RPMI7951 (cell line): ENCODE measurements around the gene DIDO1. TPM values are rescaled to one million over a fixed set of nuclear protein-coding genes. Genes with fewer than 3 reads are reported as not detected.

Experiments
- DNase-seq: peaks from one replicate; pipeline ENCODE4 v3.0.0-alpha.2; 2012; ENCODE audit warnings: low read depth
- total RNA-seq: library from RNA; depleted of rRNA; stranded (reverse); fragments of >200 nt; shearing (Covaris generic); gene quantifications from 2 replicates; pipeline ENCODE4 v1.2.3, GENCODE V29; 2014

Gene DIDO1
- total RNA-seq, 1 experiment from 2014 or later, result 30.0 TPM

GRCh38 chr20:62894261-62894660 lies 32.0 kb downstream of the DIDO1 start:
- no peak for DNase-seq

DNA sequence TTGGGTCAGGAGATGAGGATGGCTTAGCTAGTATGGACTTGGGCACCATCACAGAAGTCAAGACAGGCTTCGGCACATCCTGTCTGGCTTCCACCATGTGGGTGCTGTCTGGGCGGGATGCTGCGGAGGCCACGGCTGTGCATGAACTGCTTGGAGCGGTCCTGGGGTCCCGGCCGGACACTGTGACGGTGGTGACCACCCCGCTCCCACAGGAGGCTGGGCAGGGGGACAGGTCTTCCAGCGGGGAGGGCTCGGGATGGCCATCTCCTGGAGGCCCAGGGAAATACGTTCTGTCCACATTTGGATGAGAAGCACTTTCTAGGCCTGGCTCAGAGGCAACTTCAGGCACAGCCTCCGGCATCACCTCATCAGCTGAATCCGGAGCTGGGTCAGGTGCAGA lies 32.6 kb downstream of the DIDO1 start:
- DNase-seq, result no peak

DNA sequence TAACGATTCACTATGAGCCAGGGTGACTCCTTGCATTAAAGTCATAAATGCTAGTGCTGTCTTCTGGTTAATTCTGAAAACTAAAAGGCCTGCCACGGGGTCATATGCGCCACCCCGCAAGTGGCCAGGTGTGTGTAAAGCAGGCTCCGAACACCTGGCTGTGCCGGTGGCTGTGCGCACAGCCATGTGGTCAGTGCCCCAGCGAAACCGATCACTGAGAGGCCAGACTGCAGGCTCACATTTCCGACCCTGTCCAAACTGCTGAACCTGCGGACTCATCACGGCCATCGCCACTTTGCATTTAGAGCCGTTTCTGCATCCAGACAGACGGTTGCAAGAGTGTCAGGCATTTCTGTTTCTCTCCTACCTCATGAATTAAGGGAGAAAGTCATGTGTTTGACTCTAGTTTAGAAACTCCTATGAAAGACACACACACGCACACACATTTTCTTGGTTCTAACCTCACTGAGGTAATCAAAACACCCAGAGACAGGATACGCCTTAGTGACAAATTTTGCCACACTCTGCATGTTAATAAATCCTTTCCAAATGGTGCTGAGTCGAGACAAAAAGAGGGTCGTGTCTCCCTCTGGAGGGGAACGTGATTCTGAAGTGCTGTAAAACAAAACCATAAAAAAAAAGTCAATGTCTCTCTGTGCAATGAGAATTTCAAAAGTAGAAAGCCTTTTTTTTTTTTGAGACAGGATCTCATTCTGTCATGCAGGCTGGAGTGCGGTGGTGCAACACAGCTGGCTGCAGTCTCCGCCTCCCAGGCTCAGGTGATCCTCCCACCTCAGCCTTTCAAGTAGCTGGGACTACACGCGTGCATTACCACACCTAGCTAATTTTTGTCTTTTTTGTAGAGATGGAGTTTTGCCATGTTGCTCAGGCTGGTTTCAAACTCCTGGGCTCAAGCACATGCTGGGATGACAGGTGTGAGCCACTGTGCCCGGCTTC lies 33.7 kb downstream of the DIDO1 start:
- no peak for DNase-seq

DNA sequence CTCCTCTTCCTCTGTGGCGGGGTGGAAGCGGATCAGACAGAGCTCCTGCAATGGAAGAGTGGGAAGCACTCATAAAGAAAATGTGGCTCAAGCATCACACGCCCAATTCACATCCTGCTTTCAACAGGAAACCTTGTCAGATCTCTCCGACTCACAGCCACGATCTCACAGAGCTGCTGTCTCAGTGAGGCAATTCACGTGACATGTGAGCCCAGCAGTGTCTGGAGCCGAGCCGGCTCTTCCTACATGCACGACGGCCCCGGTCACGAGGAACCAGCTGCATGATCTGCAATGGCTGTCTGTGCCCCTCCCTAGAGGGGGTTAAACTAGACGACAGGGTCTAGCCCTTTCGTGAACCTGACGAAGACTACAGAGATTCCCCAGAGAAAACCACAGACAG lies 35.2 kb downstream of the DIDO1 start:
- no peak for DNase-seq

GRCh38 chr20:62890444-62890843 lies 35.9 kb downstream of the DIDO1 start:
- no peak for DNase-seq

DNA sequence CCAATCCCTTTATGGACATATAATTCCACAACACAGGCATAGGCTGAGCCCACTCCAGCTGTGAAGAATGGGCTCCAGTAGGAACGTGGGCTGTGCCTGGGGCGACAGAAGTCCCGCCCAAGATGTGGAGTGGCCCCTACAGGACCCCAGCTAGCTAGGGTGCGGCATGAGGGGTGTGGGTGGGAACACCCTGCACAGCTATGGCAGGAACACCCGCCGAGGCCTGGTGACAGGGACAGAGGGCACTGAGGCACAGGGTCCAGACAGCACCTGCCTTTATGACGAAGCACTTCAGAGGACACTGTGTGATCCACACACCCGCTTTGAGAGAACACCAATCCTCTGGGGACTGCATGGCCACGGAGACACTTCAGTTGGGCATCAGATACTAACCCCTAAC lies 36.4 kb downstream of the DIDO1 start:
- DNase-seq, result no peak

DNA sequence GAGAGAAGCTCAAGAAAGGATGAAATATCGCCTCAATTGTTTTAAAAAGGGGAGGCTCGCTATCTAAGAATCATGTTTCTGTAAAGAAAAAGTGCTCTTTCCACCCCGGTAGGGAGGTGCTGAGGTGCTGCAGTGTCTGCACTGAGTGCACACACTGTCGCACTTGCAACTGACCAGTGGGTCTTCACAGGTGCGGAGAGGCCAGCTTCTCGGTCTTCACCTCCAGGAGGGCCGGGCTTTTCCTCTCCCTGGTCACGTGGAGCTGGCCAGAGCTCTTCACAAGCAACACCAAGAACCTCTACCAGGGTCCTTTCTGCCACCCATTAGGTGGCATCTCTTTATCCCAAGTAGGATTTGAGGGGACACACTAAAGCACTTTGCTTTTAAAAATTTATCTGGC lies 36.9 kb downstream of the DIDO1 start:
- no peak for DNase-seq

GRCh38 chr20:62888910-62889309 lies 37.4 kb downstream of the DIDO1 start:
- no peak for DNase-seq

- DNase-seq, result no peak
These were observed 37.9 kb downstream of the DIDO1 start for GRCh38 chr20:62888406-62888805.

- peak; percentile 82 for DNase-seq
These were observed 38.5 kb downstream of the DIDO1 start for GRCh38 chr20:62887860-62888239.

DNA sequence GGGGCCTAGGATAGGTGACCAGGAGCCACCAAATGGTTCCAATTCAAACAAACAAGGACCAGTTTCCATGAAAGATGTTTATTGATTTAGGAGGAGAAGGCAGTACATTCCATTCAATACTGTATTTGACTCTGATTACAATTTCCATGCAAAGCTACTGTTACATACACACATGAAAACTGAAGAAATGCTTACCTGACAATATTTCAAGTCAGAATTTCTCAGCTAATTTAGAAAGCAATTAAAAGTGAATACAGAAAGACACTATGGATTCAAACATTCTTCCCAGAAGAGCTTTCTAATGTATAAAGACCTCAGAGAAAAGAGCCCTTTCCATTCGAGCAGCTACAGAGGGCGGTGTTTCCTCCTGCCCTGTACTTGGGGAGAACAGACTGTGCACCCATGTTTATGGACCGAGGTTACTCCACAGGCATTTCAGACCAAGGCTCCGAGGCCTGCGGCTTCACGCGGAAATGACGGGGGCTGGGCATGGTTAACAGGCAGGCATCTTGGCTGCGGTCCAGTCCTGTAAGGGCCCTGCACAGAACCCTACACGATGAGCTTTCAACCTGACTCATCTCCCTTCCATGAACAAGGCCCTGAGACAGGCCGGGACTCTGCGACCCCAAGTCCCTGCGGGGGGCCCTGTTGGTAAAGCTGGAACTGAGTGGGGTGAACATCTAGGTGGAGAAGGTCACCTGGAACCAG lies 39.0 kb downstream of the DIDO1 start:
- peak; percentile 98 for DNase-seq

GRCh38 chr20:62886709-62887058 lies 39.6 kb downstream of the DIDO1 start:
- DNase-seq, result no peak

- DNase-seq, result no peak
These were observed 40.2 kb downstream of the DIDO1 start for GRCh38 chr20:62885896-62886708.

GRCh38 chr20:62885046-62885895 lies 41.0 kb downstream of the DIDO1 start:
- DNase-seq, result no peak

GRCh38 chr20:62884556-62884955 lies 41.7 kb downstream of the DIDO1 start:
- DNase-seq, result no peak

DNA sequence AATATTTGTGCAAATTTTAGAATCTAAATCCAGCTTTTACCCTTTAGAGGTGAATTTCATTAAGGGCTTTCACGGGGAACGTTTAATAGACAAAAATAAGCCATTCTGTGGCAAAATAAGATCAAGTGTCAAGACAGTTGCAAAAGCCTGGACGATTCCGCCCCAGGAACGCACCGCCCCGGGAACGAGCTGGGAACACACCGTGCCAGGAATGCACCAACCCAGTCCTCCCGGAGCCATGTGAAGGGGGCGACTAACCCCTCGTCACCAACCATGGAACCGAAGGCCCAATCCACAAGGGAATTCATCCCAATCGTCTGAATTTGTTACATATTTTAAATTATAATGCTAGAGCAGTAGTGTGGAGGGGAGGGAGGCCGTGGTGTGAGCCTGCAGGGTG lies 43.9 kb downstream of the DIDO1 start:
- no peak for DNase-seq

- DNase-seq, result no peak
These were observed 44.5 kb downstream of the DIDO1 start for GRCh38 chr20:62881662-62882395.

- no peak for DNase-seq
These were observed 45.2 kb downstream of the DIDO1 start for GRCh38 chr20:62880935-62881661.

DNA sequence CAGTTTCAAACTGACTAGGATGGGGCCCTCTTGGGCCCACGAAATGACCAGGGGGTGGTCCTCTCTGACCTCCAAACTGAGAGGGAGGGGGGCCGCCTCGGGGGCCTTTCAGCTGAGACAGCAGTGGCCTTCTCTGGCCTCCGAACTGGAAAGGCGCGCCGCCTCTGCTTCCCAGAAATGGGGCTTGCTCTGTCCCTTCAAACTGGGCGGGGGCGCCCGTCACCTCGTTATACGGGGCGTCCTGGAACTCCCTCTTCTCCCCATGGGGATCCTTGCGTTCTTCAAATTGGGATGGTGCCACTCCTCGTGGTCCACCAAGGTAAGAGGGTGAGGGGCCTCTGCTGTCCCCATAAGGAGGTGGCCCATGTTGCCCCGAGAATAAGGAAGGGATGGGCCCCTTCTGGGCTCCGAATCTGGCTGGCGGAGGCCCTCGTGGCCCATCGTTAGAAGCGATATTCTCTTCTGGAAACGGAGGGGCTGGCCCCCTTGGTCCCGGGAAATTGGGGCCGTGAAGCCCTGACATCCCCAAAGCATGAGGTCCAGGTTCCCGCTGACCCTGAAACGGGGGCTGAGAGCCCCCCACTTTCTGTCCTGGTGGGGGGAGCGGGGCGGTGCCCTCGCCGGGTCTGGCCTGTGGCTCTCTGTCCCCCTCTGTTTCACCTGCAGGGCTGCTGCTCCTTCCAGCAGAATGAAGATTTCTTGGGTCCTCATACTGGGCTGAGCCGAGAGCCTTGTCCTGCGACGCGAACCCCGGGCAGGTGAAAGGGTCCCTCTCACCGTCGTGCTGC lies 46.0 kb downstream of the DIDO1 start:
- no peak for DNase-seq
